Dermis blood vessel endothelial cell (primary cell): ENCODE results near the gene PLAGL2. TPM values are rescaled to one million over a fixed set of nuclear protein-coding genes. Genes with fewer than 3 reads are reported as not detected.

Source experiments
- DNase-seq: peaks from one replicate; pipeline ENCODE4 v3.0.0; 2010
- total RNA-seq: library from RNA; depleted of rRNA; stranded (reverse); fragments of >200 nt; gene quantifications from 2 replicates; pipeline ENCODE4 v1.2.3, GENCODE V29; 2014

PLAGL2 gene
- total RNA-seq, 1 donor from 2014 or later: 2.6 TPM

GRCh38 chr20:32150291-32150848 lies 57.2 kb downstream of the PLAGL2 start:
- DNase-seq: no peak

DNA sequence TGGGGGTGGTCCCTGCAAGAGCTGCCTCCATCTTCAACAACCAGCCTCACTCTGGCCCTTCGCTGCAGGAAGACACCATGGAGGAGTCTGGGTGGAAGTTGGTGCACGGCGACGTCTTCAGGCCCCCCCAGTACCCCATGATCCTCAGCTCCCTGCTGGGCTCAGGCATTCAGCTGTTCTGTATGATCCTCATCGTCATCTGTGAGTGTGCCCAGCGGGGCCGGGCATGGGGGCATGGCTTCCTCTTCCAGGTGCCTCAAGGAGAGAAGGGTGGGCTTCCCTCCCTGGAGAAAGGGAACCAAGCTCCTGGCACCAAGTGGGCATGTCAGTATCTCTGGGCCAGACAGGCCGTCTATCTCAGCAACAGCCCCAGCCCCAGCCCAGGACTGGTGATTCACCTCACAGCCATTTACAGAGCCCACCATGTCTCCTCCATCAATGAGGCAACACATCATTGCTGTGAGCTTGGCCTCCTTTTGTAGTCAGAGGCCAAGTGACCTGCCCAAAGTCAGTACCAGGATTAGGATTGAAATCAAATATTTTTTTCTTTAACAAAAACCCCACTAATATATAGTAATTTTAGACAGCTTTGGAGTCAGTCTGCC lies 57.9 kb downstream of the PLAGL2 start:
- DNase-seq: no peak

- no peak for DNase-seq
These were observed 62.5 kb downstream of the PLAGL2 start for GRCh38 chr20:32144898-32145662.

DNA sequence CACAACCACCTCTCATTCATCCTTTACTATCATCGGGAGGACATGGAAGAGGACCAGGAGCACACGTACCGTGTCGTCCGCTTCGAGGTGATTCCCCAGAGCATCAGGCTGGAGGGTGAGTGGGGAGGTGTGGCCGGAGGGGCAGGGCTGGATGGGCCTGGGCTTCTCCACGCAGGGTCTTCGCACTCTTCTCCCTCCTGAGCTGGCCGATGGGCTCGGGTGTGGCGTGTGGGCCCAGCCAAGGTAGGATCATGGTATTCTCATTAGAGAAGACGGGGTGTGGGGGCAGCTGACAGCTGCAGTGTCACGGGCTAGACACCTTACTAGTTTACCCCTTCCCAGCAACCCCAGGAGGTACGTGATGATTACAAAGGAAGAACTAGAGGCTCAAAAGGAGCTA lies 64.6 kb downstream of the PLAGL2 start:
- DNase-seq: no peak

Other genes with a start within 250 kb of the PLAGL2 start
- under 0.01 TPM in 1 of 2 replicates, not detected in the other for gene XKR7, start 239.6 kb downstream of the PLAGL2 start, total RNA-seq
- gene CCM2L, start 197.3 kb downstream of the PLAGL2 start, total RNA-seq: 31.1 and 35.5 TPM in 2 replicates
- not detected in 2 replicates for gene HCK, start 155.5 kb downstream of the PLAGL2 start, total RNA-seq
- 33.5 and 41.3 TPM in 2 replicates for gene TM9SF4, start 98.0 kb downstream of the PLAGL2 start, total RNA-seq
- 35.2 and 49.7 TPM in 2 replicates for gene POFUT1, start 137 bp upstream of the PLAGL2 start, total RNA-seq
- 24.0 and 34.0 TPM in 2 replicates for gene KIF3B, start 69.9 kb upstream of the PLAGL2 start, total RNA-seq
- gene ASXL1, start 150.6 kb upstream of the PLAGL2 start, total RNA-seq: 53.4 and 62.1 TPM in 2 replicates